Activated CD8-positive, alpha-beta memory T cell treated with anti-CD3 and anti-CD28 coated beads, Interleukin-2, amount 50 U/mL, for 48 hours (primary cell): ENCODE measurements around the gene HSD17B3.

ENCODE experiments used
- DNase-seq: peaks from one replicate; pipeline ENCODE4 v3.0.0-alpha.2; 2020

The HSD17B3 gene

DNA sequence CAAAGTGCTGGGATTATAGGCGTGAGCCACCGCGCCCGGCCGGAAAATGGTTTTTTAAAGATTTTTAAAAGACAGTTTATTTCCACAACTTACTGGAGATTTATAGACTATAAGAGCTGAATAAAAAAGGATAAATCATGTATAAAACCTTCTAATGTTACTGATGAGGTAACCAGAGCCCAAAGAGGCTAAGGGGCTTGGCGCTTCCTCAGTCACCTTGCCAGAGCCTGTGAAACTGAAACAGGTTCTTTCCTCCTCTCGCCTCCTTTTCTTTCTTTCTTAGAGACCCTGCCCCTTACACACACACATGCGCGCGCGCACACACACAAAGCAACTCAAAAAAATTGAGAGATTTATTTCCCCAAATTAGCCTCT lies 69.8 kb downstream of the HSD17B3 start:
- DNase-seq: no peak

DNA sequence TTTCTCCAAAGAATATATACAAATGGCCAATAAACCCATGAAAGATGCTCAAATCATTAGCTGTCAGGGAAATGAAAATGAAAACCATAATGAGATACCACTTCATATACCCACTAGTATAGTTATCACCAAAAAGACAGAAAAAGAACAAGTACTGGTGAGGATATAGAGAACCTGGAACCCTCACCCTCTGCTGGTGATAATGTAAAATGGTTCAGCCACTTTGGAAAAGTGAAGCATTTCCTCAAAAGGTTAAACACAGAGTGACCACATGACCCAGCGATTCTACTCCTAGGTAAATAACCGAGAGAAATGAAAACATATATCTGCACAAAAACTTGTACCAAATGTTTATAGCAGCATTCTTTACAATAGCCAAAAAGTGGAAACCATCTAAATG lies 72.0 kb downstream of the HSD17B3 start:
- DNase-seq: no peak

DNA sequence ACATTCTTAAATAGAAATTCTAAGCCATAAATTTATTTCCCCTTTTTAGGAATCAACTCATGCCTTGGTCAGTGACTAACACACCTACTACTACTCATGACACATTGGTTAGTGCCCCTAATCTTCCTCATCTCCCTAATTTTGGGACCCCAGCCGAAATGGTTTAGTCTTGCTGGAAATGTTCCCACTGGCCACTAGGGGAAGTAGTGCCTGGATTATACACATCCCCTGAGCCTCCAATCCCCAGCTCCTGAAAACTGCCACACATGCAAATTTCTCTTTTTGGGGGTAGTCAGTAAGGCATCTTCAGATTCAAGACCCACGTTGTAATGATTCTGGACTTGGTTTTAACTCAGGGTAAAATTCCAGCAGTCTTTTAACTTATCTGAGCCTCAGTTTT lies 79.8 kb downstream of the HSD17B3 start:
- no peak for DNase-seq

DNA sequence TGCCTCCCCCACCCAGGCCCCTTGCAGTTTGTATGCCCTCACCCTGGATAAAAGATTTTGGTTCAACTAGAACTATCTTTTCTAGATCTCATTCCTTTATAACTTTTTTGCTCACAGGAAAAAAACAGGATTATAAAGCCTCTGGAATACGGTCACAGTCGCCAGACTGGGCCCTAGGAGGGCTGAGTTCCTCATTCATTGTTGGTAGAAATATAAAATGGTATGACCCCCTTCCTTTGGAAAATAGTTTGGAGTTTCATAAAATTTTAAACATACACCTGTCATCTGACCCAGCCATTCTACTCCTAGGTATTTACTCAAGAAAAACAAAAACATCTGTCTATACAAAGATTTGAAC lies 82.1 kb downstream of the HSD17B3 start:
- DNase-seq: no peak

DNA sequence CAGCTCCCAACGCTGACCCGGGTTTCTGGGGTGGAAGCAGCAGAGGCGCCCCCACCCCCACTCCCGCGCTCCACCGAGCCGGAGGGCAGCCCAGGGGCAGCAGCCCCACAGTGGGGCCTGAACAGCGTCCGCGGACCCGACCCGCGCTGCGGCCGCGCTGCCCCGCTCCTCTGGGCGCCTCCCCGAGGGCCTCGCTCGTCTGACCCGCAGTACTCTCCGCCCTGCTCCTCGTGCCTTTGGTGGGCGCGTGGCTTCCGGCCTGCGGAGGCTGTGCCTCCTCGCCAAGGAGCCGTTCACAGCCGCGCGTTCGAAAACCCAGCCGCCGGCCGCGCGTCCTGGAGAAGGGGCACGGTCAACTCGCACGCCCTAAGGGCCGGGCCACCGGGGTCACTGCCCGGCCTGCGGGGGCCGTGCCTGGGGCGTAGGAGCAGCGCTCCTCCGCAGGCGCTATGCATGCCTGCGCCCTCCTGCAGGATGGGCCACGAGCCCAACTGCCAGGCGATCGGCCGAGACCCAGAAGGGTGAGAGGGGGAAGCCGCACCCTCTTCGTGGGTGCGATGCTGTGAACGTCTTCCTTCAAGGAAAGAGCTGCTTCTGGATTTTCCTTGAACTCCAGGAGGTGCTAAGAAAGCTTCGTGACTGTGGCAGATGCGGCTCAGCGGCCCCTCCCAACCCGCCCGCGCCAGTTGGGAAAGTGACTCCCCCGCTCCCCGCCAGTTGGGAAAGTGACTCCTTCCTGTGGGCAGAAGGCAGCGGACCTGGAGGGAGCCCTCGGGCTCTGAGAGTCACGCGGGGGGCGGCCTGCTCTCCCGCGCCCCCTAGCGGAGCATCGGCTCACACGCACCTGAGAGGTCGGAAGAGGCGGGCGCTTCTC lies 82.7 kb downstream of the HSD17B3 start:
- peak; percentile 81 for DNase-seq

DNA sequence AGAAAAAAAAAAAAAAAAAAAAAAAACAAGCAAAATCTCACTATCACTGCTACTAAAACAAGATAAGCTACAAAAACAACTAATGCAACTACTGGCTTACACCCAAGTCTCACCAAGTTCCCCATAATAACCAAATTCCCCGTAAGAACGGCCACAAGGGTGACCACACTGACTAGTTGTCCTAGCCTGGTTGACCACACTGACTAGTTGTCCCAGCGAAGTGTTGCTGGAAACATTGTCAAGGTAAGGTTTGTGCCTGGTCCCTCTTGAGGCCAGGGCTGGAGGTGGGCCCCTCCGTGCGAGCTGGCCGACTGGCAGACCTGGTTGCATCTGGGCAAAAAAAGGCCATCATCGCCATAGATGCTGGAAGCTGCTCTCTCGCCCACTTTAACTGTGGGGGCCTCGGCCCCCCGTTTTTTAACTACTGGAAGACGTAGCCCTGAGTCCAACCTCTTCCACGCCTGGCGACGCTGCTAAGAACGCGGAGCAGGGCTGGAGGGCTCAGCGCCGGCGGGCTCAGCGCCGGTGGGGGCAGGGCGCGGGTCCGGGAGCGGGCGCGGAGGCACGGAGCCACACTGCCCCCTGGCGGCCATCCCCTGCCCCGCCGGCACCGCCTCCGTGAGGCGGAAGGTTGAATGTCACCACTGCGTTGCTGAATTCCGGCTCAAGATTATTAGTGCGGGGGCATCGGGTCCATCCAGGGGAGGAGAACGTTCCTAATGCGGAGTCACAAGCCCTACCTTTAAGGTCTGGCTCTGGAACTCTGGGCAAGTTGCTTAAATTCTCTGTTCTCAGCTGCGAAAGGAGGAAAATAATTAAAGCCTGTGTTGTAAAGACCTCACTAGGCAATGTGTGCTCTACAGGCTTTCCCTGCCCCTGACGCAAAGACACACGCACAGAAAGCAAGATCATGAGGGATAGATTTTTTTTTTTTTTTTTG lies 84.0 kb downstream of the HSD17B3 start:
- peak; percentile 97 for DNase-seq

DNA sequence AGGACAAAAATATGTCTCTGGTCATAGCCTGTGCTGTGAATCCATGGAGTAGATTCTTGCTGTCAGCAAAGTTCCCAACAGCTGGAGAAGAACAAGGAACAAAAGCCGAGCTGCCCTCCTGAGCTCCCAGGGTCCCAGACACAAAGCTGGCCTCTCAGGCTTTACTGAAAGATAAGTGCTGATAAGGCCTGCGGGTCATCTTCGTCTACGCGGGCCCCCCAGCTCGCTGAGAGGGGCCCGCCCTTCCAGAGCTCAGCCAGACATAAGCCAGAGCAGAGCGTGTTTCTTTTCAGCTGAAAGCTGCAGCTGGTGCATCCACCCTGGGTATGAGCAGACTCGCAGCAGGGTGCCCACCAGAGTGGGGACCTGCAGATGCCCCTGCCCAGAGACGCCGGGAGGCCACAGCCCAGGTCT lies 84.7 kb downstream of the HSD17B3 start:
- DNase-seq: no peak

DNA sequence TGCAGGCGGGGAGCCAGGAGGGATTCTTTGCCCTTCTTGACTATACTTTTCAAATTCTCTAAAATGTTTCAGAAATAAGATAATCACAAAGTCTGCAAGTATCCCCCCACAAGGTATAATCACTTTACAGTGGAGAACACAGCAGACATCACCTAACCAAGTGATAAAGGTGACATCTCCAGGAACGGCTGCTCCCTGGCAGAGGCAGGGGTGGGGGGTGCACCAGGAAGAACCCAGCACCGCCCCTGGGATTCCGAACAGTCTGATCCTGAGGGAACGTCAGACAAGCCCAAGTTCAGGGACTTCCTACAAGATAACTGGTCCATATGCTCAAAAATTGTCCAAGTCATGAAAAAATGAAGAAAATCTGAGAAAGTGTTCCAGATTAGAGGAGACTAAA lies 85.4 kb downstream of the HSD17B3 start:
- no peak for DNase-seq

DNA sequence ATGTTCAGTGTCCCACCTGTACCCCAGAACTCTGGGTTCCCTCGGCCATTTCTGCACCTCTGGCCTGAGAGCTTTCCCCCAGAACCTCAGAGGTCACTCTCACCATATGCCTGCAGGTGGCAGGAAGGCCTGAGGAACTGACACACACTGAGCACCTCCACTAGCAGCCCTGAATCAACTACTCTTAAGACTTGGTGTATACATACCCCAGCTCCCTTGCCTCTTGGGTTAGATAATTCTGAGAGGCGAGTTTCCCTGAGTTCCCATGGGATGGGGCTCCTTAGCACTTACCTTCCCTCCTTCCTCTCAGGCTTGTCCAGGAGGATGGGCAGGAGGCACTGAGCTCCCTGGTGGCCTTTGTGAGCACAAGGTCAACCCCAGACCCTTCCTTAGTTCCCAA lies 86.1 kb downstream of the HSD17B3 start:
- DNase-seq: no peak

DNA sequence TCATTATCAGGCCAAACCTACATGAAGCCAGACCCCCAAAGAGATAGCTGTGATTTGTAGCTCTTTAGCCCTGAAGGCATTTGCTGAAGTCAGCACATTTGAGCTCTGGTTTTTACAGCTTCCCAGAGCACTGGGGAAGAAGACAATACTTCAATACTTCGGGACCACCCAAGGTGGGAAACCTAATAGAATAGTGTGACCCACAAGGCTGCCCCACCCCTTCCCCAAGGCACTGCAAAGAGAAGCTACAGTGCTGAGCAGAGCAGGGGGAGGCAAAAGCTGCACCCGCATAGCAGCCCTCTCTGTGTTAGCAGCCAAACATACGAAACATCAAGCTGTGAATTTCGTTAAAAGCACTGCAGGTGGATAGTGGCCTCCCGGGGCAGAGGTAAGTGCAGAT lies 87.3 kb downstream of the HSD17B3 start:
- no peak for DNase-seq

DNA sequence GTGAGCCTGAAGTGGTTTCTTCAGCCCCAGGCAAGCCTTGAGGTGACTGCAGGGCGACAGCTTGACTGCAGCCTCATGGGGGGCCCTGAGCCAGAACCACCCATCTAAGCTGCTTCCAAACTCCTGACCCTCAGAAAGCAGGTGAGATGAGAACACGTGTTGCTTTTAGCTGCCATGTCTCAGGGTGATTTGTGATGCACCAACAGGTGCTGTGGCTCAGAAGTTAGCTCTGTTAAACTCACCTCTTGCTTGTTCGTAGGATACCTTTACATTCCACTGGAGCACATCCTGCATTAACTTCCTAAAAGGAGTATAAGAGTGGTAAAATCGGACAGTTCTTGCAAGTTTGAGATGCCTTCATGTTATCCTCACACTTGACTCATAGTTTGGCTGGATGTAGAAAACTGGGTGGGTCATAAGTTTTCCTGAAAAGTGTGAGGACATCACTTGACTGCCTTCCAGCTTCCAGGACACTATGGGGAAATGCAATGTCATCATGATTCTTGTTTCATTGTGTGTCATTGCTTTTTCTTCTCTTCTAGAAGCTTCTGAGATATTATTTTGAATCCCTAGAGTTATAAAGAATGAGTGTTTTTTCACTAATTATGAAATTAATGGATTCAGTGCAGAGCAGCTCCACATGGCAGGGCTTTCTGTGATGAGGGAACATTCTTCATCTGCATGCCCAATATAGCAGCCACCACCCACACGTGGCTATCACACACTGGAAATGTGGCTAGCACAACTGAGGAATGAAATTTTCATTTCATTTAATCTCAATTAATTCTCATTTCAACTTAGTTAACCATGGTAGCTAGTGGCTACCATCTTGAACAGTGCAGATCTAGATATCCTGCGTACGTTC lies 92.3 kb downstream of the HSD17B3 start:
- DNase-seq: peak; percentile 20

DNA sequence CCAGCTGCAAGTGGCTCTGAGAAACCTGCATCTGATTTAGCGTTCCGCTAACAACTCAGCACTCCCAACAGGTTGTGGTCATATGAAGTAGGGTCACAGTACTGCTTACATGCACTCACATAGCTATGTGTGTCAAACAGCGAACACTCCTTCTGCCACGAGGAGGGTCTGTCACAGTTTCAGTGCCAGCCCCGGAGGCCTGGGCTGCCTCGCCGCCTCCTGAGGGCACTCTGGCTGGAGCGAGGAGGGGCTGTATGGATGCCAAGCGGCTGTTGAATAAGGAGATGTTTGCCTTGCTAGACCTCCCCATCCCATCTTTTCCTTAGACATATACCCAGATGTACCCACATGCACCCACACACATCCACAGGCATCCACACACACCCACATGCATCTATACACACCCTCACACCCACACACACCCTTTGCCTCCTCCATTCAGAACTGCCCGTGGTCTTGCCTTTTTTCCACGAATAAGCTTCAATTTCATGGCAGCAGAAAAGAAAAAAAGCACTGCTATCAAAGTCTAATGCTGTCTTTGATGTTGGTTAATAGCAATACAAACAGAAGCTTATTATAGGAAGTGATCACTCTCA lies 95.7 kb downstream of the HSD17B3 start:
- DNase-seq: no peak

DNA sequence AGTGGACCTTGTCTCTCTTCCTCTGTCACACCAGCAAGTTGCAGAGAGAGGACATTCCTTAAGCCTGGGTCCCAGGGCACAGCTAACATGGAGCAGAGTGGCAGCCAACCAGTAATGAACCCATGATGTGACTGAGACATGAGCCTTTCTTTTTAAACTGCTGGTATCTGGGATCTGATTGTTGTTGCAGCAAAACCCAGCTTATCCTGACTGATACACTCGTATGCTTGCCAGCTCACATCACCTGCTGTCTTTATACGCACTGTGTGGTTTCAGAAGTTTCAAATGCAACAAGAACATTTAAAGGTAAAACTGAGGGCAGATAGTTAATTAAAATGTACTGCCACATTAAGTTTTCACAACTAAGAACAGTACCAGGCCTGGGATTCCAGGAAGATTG lies 97.1 kb downstream of the HSD17B3 start:
- DNase-seq: no peak

DNA sequence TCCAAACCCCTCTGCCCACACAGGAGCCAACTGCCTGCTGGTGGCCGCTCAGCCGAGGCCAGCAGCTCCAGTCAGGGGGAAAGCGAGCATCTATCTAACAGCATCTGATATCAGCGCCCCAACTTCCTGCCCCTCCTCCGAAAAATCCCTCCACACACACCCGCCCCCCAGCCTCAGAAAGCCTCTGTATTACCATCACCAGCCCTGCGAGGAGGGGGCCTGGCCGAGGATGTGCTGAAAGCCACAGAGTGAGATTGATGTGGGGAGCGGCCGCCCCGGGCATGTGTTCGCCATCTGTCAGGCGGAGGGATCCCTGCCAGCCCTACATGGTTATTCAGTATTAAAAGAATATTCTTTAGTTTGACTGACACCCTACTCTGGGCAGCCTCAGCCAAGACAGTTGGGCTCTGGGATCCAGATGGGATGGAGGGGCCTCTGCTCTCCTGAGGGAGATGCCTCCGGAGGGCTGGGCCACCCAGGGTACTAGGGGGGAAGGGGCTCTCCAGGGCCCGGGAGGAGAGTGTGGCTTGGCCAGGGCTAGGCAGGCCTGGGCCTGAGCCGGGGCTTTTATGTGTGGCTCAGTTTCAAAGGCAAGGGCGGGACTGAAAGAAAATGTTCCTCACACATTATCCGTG lies 98.0 kb downstream of the HSD17B3 start:
- DNase-seq: no peak

DNA sequence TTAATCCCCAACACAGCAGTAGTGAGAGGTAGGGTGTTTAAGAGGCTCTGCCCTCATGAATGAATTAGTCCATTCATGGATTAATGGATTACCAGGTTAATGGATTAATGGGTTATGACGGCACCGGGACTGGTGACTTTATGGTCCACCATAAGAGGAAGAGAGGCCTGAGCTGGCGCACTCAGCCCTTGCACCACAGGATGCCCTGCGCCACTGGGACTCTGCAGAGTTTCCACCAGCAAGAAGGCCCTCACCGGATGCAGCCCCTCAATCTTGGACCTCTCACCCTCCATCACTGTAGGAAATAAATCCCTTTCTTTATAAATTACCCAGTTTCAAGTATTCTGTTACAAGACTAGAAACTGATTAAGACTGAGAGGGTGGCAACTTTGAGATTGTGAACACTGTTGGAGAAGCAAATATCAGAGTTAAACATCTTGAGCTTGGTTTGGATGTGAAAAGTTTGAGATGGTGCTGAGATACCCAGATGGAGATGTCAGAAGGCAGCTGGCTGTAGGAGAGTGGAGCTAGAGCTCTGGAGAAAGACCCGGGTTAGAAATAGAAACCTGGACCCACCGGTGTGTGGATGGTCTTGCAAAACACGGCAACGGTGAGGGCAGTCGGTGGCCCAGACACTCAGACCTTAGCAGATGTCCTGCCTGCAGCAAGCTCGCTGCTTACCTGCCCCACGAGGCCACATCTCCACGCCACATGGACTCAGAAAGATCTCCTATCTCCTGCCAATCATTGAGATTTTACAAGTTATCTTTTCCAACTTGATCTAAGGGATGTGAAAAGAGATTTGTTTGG lies 98.8 kb downstream of the HSD17B3 start:
- DNase-seq: no peak

DNA sequence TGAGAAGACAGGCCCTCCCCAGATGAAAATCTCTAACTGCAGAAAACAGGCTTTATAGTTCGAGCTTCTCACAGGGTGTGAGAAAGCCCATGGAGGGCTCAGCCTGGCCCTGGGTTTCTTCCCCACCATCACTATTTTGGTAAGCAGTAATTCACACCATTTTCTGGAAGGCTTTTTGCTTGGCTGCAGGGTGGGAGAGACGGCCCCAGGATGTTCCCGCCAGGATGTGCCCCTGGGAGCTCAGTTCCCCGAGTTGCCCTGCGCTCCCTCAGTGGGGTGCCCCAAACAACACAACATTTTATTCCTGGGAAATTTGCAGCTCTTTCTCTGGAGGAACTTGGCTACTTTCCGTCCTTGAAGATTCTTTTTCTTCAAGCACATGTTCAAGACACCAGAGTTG lies 100.8 kb downstream of the HSD17B3 start:
- DNase-seq: no peak

DNA sequence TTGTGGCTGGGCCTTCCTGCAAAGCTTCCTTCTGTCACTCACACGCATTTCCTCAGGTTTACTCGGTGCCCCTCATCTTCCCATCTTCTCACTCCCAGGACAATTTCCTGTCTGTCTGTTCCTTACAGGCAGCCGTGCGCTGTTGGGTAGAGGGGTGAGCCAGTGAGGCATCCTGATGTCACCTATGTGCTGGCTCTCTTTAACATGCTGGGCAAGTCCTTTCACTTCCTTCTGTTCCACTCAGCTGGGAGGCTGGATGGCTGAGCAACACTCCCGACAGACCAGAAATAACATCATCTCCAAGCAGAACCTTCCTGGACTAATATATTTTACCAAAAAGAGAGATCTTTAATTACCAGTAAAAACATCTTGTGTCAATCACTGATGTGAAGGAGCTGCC lies 103.0 kb downstream of the HSD17B3 start:
- no peak for DNase-seq

DNA sequence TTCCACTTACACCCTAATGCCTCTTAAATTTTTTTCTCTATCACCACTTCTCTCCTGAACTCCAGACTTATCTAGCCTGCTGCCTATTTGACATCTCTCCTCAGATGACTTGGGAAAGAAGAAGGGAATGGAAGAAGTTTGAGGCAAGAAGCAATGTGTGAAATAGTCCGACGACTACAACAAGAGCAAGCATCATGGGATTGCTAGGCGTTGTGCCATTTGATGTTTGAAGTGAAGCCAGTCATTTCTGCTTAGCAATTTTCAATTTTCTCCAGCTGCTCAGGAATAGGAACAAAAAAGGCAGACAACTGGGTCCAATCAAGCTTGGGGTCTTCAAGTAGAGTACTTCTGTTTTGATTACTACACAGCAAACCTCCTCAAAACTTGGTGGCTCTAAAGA lies 106.4 kb downstream of the HSD17B3 start:
- DNase-seq: no peak

DNA sequence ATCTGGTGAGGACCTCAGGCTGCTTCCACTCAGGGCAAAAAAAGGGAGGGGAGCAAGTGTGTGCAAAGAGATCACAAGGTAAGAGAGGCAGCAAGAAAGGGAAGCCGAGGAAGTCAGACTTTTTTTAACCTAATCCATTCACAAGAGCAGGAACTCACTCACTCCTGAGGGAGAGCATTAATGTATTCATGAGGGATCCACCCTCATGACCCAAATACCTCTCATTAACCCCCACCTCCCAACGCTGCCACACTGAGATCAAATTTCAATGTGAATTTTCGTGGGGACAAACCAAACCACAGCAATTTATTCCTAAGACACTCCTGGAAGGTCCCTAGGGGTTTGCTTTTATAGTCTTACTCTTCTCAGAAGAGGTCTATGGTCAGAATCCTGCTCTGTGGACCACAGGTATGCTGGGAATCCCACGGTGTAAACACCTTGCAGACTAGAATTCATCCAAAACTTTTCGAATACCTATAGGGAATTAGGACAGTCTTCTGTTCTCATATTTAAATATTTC lies 108.7 kb downstream of the HSD17B3 start:
- DNase-seq: no peak

DNA sequence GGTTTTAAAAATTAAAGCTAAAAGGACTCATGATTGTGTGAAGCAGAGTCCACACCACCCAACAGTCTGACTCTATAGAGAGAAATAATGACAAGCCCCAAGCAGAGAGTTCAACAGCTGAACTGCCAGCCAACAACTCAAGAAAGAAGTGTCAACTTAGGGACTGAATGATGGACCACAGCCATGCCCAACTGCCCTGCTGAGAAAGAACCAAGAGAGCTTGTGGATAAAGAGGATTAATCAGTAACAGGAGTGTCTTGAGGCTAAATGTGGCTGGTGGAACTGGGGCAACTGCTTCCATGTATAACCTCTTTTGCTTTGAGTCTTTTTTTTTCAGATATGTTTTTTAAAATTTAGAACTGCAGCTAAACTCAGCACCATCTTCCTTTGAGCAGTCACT lies 109.3 kb downstream of the HSD17B3 start:
- no peak for DNase-seq

DNA sequence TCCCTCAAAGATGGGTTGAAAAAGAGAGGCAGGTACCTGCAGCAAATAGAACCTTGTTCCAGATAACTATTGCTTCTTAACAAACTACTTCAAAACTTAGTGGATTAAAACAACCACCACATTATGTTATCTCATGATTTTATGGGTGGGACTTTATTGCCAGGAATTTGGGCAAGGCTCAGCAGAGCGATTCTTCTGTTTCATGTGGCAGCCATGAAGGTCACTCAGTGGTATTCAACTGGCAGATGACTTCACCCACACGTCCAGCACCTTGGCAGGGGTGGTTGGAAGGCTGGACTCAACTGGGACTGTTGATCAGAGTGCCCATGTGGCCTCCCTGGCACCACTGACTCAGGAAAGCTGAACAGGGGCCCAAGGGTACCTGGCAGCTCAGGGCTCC lies 112.0 kb downstream of the HSD17B3 start:
- DNase-seq: no peak
